ENCODE measurements around the gene PROC. TPM values are rescaled to one million over a fixed set of nuclear protein-coding genes. Genes with fewer than 3 reads are reported as not detected.

Gene PROC
- total and polyA plus RNA-seq, 11 donors = not detected

DNA sequence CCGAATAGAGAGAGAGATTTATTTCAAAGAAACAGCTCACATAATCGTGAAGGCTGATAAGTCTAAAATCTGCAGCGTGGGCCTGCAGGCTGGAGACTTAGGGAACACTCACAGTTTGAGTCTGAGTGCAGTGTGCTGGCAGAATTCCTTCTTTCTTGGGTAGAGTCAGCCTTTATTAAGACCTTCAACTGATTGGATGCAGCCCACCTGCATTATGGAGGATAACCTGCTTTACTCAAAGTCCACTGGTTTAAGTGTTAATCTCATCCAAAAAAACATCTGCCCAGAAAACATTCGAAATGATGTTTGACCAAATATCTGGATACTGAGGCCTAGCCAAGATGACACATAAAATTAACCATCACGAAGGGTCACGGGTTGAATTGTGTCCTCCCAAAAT lies 16.3 kb downstream of the PROC start:
- DNase-seq (no peak), ATAC-seq (no peak)
- Histone ChIP-seq H3K4me1 (no peaks in the 10 kb centered on the region), H3K36me3 (peaks cover 0 to 5% (median 0%) of the 10 kb centered on the region in 9 donors), H3K27ac (no peak overlapping the region), H3K27me3 (no peaks in the 10 kb centered on the region), H3K4me3 (no peak overlapping the region), H3K9me3 (peaks cover 0 to 1% (median 0%) of the 10 kb centered on the region in 12 donors)
- TF ChIP-seq POLR2A (IDR thresholded peaks at IDR 0.05) = no peak
- TF ChIP-seq, protein P1, sequence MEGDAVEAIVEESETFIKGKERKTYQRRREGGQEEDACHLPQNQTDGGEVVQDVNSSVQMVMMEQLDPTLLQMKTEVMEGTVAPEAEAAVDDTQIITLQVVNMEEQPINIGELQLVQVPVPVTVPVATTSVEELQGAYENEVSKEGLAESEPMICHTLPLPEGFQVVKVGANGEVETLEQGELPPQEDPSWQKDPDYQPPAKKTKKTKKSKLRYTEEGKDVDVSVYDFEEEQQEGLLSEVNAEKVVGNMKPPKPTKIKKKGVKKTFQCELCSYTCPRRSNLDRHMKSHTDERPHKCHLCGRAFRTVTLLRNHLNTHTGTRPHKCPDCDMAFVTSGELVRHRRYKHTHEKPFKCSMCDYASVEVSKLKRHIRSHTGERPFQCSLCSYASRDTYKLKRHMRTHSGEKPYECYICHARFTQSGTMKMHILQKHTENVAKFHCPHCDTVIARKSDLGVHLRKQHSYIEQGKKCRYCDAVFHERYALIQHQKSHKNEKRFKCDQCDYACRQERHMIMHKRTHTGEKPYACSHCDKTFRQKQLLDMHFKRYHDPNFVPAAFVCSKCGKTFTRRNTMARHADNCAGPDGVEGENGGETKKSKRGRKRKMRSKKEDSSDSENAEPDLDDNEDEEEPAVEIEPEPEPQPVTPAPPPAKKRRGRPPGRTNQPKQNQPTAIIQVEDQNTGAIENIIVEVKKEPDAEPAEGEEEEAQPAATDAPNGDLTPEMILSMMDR (IDR thresholded peaks at IDR 0.05) = no peak
- 91 to 96% (median 94%) methylated on average over 6 of the region's 6 CpGs for WGBS, 4 donors
- intact Hi-C loops (cut with DNase I) = no loop called here

DNA sequence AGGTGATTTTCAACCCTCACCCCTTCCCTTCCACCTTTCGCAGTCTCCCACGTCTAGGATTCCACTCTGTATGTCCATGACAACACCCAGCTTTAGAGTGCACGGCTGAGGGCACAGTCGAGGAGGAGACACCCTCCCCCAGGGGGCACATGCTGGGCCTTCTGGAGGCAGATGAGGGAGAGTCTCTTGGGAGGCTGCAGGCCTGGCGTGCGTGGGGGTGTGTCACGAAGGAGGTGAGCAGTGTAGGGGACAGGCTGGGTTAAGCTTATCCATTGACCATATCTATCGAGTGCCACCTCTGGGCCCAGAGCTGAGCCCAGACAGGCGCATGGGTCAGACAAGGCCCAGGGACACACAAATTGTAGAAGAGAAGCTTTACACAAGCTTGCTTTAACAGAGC lies 18.8 kb downstream of the PROC start:
- H3K27me3 ChIP-seq = no peaks in the 10 kb centered on the region
- DNase-seq = no peak
- H3K36me3 ChIP-seq = no peaks in the 10 kb centered on the region
- peaks cover 0 to 17% (median 5%) of the 10 kb centered on the region in 12 donors for H3K9me3 ChIP-seq
- intact Hi-C loops (cut with DNase I) = no loop called here
- ATAC-seq = peak in 1 of 4 donors; percentile 24
- no peak overlapping the region for H3K27ac ChIP-seq
- WGBS, 4 donors = 89 to 92% (median 90%) methylated on average over 9 of the region's 9 CpGs
- H3K4me3 ChIP-seq = no peak overlapping the region
- H3K4me1 ChIP-seq = no peaks in the 10 kb centered on the region
- no peak for TF ChIP-seq POLR2A (IDR thresholded peaks at IDR 0.05)
- TF ChIP-seq, protein P1 (IDR thresholded peaks at IDR 0.05) = no peak

DNA sequence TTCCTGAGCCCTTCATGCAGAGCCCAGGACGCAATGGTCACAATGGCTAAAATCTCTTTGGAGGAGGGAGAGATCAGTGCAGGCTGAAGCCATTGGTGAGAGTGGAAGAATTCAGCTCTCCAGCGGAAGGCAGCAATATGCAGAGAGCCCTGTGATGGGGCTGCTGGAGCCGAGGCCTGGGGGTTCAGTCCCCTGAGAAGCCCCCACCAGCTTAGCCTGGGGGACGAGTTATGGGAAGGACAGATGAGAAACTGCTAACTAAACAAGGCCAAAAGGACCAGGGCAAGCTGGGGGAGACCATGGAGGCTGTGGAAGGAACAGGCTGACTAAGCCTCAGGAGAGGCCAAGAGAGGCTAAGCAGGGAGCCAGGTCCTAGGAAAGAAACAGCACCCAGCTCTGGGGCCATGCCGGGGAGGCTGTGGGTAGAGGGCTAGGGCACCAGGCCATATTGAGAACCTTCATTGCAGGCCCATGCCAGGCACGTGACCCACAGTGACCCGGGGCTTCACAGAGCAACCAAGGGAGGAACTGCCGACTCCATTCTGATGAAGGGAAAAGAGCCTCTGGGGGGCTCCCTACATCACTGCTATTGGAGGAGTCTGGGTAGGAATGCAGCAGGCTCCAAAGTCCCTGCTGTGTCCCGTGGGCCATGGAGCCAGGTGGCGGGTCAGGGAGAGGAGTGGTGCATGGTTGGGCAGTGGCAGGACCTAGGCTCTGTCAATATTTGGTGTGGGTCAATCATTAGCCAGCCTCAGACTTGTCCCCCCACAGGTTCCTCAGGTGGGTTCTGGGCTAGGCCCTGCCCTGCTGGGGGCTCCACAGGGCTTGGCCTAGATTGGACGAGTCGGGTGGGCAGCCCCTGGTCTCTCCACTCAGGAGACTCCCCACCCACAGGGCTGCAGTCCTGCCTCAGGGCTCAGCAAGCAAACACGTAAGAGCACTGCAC lies 19.8 kb downstream of the PROC start:
- no peak overlapping the region for H3K27ac ChIP-seq
- H3K9me3 ChIP-seq = peaks cover 0 to 17% (median 5%) of the 10 kb centered on the region in 12 donors
- TF ChIP-seq, protein P1 (IDR thresholded peaks at IDR 0.05) = no peak
- TF ChIP-seq POLR2A (IDR thresholded peaks at IDR 0.05) = no peak
- no peaks in the 10 kb centered on the region for H3K4me1 ChIP-seq
- DNase-seq (no peak), ATAC-seq (peak in 3 of 4 donors; percentile 18 to 24 (median 20))
- H3K27me3 ChIP-seq = no peaks in the 10 kb centered on the region
- WGBS, 4 donors = 81 to 89% (median 85%) methylated on average over 13 of the region's 13 CpGs
- H3K36me3 ChIP-seq = no peaks in the 10 kb centered on the region
- H3K4me3 ChIP-seq = no peak overlapping the region
- intact Hi-C loops (cut with DNase I) = no loop called here

DNA sequence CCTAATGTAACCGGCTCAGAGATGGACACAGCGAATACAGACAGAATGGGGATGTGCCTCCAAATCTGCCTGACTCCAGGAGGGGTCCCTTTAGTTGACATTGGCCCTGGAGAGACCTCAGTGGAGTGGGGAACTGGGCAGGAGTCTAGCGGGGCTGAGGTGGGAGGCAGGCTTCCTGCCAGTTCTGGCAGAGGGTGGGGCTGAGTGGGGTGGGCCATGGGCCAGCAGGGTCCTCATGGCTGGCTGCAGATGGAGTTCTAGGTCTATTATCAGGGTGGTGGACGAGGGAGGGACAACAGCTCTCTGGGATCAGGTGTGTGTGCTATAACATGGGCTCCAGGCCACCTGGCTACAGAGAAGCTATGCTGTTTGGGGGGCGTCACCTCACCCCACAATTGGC lies 21.1 kb downstream of the PROC start:
- DNase-seq (no peak), ATAC-seq (no peak)
- Histone ChIP-seq H3K27ac (no peak overlapping the region), H3K4me3 (no peak overlapping the region), H3K4me1 (no peaks in the 10 kb centered on the region), H3K36me3 (no peaks in the 10 kb centered on the region), H3K9me3 (peaks cover 0 to 21% (median 5%) of the 10 kb centered on the region in 12 donors), H3K27me3 (no peaks in the 10 kb centered on the region)
- 71 to 91% (median 82%) methylated on average over 2 to 5 of the region's 5 CpGs for WGBS, 4 donors
- TF ChIP-seq POLR2A (IDR thresholded peaks at IDR 0.05) = no peak
- TF ChIP-seq, protein P1 (IDR thresholded peaks at IDR 0.05) = no peak
- intact Hi-C loops (cut with DNase I) = no loop called here

All from heart left ventricle (tissue), 16 donors.